ENCODE data around the gene ZNF200. TPM values are rescaled to one million over a fixed set of nuclear protein-coding genes. Genes with fewer than 3 reads are reported as not detected.
"Not testable (repeated sequence)": the region's sequence is repeated elsewhere in the genome, so short reads cannot be mapped to it uniquely, and the experiment has no call there.

Gene ZNF200
- total and polyA plus RNA-seq, 4 donors: 1.8 to 5.3 (median 3.4) TPM

DNA sequence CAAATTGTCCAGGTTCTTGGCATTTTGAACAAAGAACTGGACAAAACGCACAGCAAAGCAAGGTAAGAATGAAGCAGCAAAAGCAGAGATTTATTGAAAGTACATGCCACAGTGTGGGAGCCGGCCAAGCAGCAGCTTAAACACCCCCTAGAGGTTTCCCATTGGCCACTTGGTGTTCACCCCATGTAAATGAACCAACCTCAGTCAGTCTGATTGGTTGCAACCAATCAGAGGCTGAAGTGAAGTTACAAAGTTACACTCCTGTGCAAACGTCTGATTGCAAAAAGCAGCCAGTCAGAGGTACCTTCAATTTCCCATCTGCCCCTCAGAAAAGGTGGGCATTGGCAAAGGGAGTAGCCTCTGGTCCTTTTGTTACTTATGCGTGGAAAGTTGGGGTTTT, 39.5 kb upstream of the ZNF200 start:
- no peaks in the 10 kb centered on the region for H3K36me3 ChIP-seq (ENCODE audit: control insufficient read depth in 4 of 4, insufficient read depth in 3 of 4, low read depth in 1 of 4, low read length in 3 of 4)
- H3K27me3 ChIP-seq (ENCODE audit: control insufficient read depth in 4 of 4, insufficient read depth in 4 of 4, low read length in 3 of 4): no peaks in the 10 kb centered on the region
- TF ChIP-seq REST (IDR thresholded peaks at IDR 0.05): no peak
- no peak for TF ChIP-seq RAD21 (IDR thresholded peaks at IDR 0.05)
- TF ChIP-seq GABPA (IDR thresholded peaks at IDR 0.05 in 1 of 2, conservative IDR thresholded peaks at IDR 0.05 in 1 of 2): no peak
- no peak for TF ChIP-seq HNF4G (IDR thresholded peaks at IDR 0.05)
- no peak for TF ChIP-seq SP1 (IDR thresholded peaks at IDR 0.05)
- TF ChIP-seq FOXA1 (IDR thresholded peaks at IDR 0.05): no peak
- TF ChIP-seq NR2F2 (IDR thresholded peaks at IDR 0.05): no peak
- no peak for TF ChIP-seq MAX (IDR thresholded peaks at IDR 0.05)
- TF ChIP-seq JUND (IDR thresholded peaks at IDR 0.05): no peak
- TF ChIP-seq RXRA (IDR thresholded peaks at IDR 0.05): no peak
- TF ChIP-seq TAF1 (conservative IDR thresholded peaks at IDR 0.05): no peak
- TF ChIP-seq, protein P1, sequence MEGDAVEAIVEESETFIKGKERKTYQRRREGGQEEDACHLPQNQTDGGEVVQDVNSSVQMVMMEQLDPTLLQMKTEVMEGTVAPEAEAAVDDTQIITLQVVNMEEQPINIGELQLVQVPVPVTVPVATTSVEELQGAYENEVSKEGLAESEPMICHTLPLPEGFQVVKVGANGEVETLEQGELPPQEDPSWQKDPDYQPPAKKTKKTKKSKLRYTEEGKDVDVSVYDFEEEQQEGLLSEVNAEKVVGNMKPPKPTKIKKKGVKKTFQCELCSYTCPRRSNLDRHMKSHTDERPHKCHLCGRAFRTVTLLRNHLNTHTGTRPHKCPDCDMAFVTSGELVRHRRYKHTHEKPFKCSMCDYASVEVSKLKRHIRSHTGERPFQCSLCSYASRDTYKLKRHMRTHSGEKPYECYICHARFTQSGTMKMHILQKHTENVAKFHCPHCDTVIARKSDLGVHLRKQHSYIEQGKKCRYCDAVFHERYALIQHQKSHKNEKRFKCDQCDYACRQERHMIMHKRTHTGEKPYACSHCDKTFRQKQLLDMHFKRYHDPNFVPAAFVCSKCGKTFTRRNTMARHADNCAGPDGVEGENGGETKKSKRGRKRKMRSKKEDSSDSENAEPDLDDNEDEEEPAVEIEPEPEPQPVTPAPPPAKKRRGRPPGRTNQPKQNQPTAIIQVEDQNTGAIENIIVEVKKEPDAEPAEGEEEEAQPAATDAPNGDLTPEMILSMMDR (IDR thresholded peaks at IDR 0.05; ENCODE audit: low read depth, low read length, missing input control): no peak
- no peak for TF ChIP-seq ATF3 (IDR thresholded peaks at IDR 0.05)
- TF ChIP-seq FOXA2 (IDR thresholded peaks at IDR 0.05): no peak
- TF ChIP-seq HNF4A (conservative IDR thresholded peaks at IDR 0.05): no peak
- no peaks in the 10 kb centered on the region for H3K4me1 ChIP-seq (ENCODE audit: control insufficient read depth in 4 of 4, insufficient read depth in 4 of 4, low read length in 3 of 4)
- WGBS: 56% methylated on average over 4 of the region's 4 CpGs
- H3K9me3 ChIP-seq (ENCODE audit: control insufficient read depth in 4 of 4, low read length in 3 of 4): no peaks in the 10 kb centered on the region
- no peak overlapping the region for H3K9ac ChIP-seq (ENCODE audit: low read depth in 1 of 2, low read length in 2 of 2)
- H3K4me3 ChIP-seq (ENCODE audit: low read depth in 1 of 3, low read length in 3 of 3): no peak overlapping the region
- H3K27ac ChIP-seq (ENCODE audit: low read depth in 1 of 2, low read length in 2 of 2): no peak overlapping the region
- no peak for DNase-seq (ENCODE audit: low spot score)

- not testable (repeated sequence) for H3K4me1 ChIP-seq (ENCODE audit: control insufficient read depth in 4 of 4, insufficient read depth in 4 of 4, low read length in 3 of 4); H3K9ac ChIP-seq (ENCODE audit: low read depth in 1 of 2, low read length in 2 of 2); H3K27ac ChIP-seq (ENCODE audit: low read depth in 1 of 2, low read length in 2 of 2); H3K36me3 ChIP-seq (ENCODE audit: control insufficient read depth in 4 of 4, insufficient read depth in 3 of 4, low read depth in 1 of 4, low read length in 3 of 4); H3K27me3 ChIP-seq (ENCODE audit: control insufficient read depth in 4 of 4, insufficient read depth in 4 of 4, low read length in 3 of 4); H3K4me3 ChIP-seq (ENCODE audit: low read depth in 1 of 3, low read length in 3 of 3); DNase-seq (ENCODE audit: low spot score); H3K9me3 ChIP-seq (ENCODE audit: control insufficient read depth in 4 of 4, low read length in 3 of 4)
- 92% methylated on average over 22 of the region's 22 CpGs for WGBS
Observed at GRCh38 chr16:3271281-3271680, 36.3 kb upstream of the ZNF200 start.

GRCh38 chr16:3270718-3271117, 35.8 kb upstream of the ZNF200 start:
- not testable (repeated sequence) for H3K27ac ChIP-seq (ENCODE audit: low read depth in 1 of 2, low read length in 2 of 2); H3K36me3 ChIP-seq (ENCODE audit: control insufficient read depth in 4 of 4, insufficient read depth in 3 of 4, low read depth in 1 of 4, low read length in 3 of 4); H3K9me3 ChIP-seq (ENCODE audit: control insufficient read depth in 4 of 4, low read length in 3 of 4); H3K9ac ChIP-seq (ENCODE audit: low read depth in 1 of 2, low read length in 2 of 2); H3K4me3 ChIP-seq (ENCODE audit: low read depth in 1 of 3, low read length in 3 of 3); H3K4me1 ChIP-seq (ENCODE audit: control insufficient read depth in 4 of 4, insufficient read depth in 4 of 4, low read length in 3 of 4); DNase-seq (ENCODE audit: low spot score); H3K27me3 ChIP-seq (ENCODE audit: control insufficient read depth in 4 of 4, insufficient read depth in 4 of 4, low read length in 3 of 4)
- WGBS: 83% methylated on average over 5 of the region's 5 CpGs
